CMK (cell line): ENCODE measurements around the gene GALNT8.

Experiments used
- DNase-seq: peaks from one replicate; pipeline ENCODE4 v3.0.0-alpha.2; 2010; ENCODE audit warnings: low read depth

GALNT8 gene

DNA sequence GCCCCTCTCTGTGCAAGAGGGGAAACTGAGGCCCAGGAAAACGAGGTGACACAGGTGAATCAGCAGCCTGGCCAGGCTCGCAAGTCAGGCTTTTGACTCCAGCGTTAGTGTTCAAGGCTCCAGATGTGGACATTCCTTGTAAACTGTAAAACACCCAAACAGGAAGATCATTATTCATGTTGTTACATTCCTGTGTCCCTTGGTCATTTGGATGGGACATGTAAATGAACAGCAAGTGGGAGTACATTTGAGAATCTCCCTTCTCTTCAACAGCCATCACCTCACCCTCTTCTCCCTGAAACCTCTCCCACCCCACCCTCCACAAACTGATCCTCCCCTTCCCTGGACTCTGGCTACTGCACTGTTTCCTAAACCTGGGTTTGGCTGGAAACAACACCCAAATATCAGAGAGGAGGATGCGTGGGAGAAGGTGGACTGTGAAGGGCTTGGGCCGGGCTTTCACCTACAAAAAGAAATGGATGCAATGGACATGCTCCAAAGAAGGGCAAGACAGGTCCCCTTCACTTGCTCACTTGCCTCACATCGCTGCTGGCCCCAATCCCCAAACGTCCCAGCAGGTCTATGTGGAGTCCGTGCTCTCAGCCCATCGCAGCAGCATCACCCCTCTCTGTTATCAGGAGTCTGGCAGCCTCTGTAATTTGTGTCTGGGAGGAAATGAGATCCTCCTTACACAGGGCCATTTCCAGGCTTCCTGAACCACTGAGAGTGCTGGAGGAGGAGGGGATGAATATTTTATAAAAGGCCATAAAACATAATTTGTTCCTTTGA, 76.7 kb downstream of the GALNT8 start:
- no peak for DNase-seq

DNA sequence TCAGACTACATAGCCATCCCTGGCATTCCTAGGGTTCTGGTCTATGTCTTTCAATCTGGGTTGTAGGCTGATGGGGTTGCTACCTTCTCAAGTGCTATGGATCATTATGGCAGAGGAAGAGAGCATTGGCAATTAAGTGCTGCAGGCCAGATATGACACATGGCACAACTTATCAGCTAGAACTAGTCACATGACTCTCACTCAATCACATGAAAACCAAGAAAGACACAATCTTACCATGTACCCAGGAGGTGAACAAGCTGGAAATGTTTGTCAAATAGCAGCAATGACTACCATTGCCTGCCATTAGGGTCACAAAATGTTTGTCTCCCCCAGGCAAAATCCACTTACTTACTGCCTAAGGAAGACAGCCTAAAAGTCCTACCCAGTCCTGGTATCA, 80.4 kb downstream of the GALNT8 start:
- no peak for DNase-seq

- DNase-seq, result no peak
Measured at GRCh38 chr12:4802841-4803240, 82.6 kb downstream of the GALNT8 start.

GRCh38 chr12:4806439-4807115, 86.4 kb downstream of the GALNT8 start:
- DNase-seq, result no peak

GRCh38 chr12:4807116-4807783, 87.0 kb downstream of the GALNT8 start:
- DNase-seq, result no peak

DNA sequence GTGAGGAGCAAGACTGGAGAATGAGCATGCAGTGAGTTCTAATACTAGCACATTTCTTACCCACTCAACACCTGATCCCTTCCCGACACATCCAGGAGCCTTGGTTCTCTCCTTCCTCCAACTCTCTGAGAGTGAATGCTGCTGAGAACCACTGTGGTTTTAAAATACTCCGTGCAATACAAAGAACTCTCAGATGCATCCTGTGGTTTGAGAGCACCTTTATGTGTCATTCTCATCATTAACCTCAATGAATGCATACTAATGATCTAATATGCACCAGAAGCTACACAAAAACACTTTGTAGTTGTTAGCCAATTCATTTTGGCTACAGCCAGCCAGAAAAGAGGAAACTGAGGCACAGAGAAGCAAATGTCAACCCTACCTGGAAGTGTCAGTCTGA, 87.6 kb downstream of the GALNT8 start:
- DNase-seq, result no peak

DNA sequence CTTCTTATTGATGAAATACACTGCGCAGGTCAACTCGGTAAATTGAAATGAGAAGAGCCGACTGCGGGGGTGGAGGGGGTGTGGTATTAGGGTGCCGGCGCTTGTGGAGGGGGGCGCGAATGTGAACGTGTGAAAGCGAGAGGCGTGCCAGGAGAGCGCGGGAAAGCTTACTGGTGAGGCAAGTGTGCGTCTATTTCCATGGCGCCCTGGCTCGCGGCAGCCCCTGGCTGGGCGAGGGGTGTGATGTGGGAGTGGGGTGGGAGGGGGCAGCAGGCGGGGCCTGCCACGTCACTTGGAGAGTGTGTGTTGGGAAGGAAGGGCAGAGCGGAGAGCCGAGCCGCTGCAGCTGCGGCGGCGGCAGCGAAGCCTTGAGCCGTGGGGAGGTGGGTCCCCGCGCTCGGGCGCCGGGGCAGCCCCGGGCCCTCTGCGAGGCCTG, 88.8 kb downstream of the GALNT8 start:
- DNase-seq, result no peak

GRCh38 chr12:4809449-4810218, 89.4 kb downstream of the GALNT8 start:
- DNase-seq, result no peak

DNA sequence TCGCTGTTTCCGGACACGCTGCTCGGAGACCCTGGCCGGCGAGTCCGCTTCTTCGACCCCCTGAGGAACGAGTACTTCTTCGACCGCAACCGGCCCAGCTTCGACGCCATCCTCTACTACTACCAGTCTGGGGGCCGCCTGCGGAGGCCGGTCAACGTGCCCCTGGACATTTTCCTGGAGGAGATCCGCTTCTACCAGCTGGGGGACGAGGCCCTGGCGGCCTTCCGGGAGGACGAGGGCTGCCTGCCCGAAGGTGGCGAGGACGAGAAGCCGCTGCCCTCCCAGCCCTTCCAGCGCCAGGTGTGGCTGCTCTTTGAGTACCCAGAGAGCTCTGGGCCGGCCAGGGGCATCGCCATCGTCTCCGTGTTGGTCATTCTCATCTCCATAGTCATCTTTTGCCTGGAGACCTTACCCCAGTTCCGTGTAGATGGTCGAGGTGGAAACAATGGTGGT, 90.0 kb downstream of the GALNT8 start:
- no peak for DNase-seq

GRCh38 chr12:4812624-4813327, 92.6 kb downstream of the GALNT8 start:
- no peak for DNase-seq

DNA sequence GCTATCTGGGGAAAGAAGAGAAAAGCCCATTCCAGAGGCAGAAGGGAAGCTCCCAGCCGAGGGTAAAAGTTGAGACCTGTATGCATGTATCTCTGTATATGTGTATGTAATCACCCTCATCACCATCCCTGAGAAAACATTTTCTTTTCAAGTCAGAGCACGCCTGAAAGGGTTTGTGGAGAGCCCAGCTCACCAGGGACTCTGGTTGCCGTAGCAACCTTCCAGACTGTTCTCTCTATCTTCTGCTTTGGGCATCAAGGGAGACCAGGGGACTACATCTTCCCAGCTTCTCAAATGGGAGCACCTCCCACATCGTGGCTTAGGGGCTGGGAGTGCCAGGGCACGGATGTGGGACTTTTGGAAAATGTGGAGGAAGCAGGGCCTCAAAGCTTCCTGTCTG, 93.5 kb downstream of the GALNT8 start:
- DNase-seq, result no peak

- no peak for DNase-seq
Measured at GRCh38 chr12:4814485-4814884, 94.3 kb downstream of the GALNT8 start.

- DNase-seq, result no peak
Measured at GRCh38 chr12:4816744-4817525, 96.7 kb downstream of the GALNT8 start.

GRCh38 chr12:4817880-4818279, 97.7 kb downstream of the GALNT8 start:
- no peak for DNase-seq

DNA sequence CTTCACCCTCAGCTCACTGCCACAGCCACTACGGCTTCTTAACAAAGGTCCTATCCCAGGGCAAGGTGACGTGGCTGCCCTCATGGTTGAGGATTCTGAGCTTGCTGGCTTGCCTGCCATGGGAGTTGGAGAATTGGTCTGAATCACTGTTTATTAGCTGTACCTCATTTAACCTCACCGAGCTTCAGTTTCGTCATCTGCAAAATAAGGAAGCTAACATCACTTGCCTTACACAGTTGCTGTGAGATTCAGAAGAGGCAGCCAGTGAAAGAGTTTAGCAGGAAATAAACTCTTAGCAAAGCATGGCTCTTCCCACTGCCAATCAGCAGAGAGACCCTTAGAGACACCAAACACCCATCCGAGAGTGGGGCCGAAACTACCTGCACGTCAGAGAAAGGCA, 99.5 kb downstream of the GALNT8 start:
- DNase-seq, result no peak

DNA sequence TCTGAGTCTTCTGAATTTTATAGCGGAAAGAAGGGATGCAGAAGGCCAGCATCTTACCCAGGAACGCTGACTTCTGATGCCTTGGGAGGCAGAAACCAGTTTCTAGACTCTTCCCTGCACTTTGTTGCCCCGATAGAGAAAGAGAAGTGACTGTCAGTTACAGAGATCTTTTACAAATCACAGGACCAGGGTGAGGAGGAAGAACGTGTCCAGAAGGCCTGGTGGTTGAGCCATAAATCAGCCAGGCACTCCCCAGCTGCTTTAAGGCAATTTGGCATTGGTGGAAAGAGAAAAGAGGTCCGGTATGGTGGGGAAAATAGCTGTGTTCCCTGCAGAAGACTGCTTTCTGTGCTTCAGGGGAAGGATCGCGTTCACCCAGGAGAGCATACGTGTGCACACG, 100.8 kb downstream of the GALNT8 start:
- no peak for DNase-seq
